Neural progenitor cell (in vitro differentiated cells): ENCODE measurements around the gene TMUB2. TPM values are rescaled to one million over a fixed set of nuclear protein-coding genes. Genes with fewer than 3 reads are reported as not detected.

Source experiments
- DNase-seq: peaks from one replicate; pipeline ENCODE4 v3.0.0-alpha.2; 2016; ENCODE audit warnings: low spot score
- H2AFZ ChIP-seq: fragments of 200-600 bp; sonication (generic); replicated peaks from 2 replicates; pipeline ENCODE4 v1.6.1; 2016; ENCODE audit warnings: antibody characterized with exemption
- H3F3A ChIP-seq: fragments of 200-600 bp; sonication (generic); 2 replicates; pipeline ENCODE4 v1.6.1; 2016; ENCODE audit warnings: antibody characterized with exemption, low read depth
- H3K27ac ChIP-seq: fragments of 200-600 bp; sonication (generic); 2 replicates; pipeline ENCODE4 v1.5.1; 2016; ENCODE audit warnings: mild to moderate bottlenecking
- H3K27me3 ChIP-seq: fragments of 200-600 bp; sonication (generic); 2 replicates; pipeline ENCODE4 v1.6.1; 2016; ENCODE audit warnings: mild to moderate bottlenecking, moderate library complexity
- H3K36me3 ChIP-seq: fragments of 200-600 bp; sonication (generic); 2 replicates; pipeline ENCODE4 v1.5.1; 2016
- H3K4me1 ChIP-seq: fragments of 200-600 bp; sonication (generic); 2 replicates; pipeline ENCODE4 v1.6.1; 2016; ENCODE audit warnings: mixed run types
- H3K4me2 ChIP-seq: fragments of 200-600 bp; sonication (generic); 2 replicates; pipeline ENCODE4 v1.6.1; 2016
- H3K4me3 ChIP-seq: fragments of 200-600 bp; sonication (generic); 2 replicates; pipeline ENCODE4 v1.5.1; 2016
- H3K79me2 ChIP-seq: fragments of 200-600 bp; sonication (generic); 2 replicates; pipeline ENCODE4 v1.6.1; 2016; ENCODE audit warnings: low read depth
- H3K9ac ChIP-seq: fragments of 200-600 bp; sonication (generic); 2 replicates; pipeline ENCODE4 v1.6.1; 2016
- H3K9me3 ChIP-seq: fragments of 200-600 bp; sonication (generic); 2 replicates; pipeline ENCODE4 v1.5.1; 2016; ENCODE audit warnings: low read depth
- H4K20me1 ChIP-seq: fragments of 200-600 bp; sonication (generic); 2 replicates; pipeline ENCODE4 v1.6.1; 2016; ENCODE audit warnings: low read depth
- H3K27ac Mint-ChIP-seq: 3 replicates; pipeline ENCODE4 v1.8.0; 2021; ENCODE audit warnings: mixed read lengths
- H3K27me3 Mint-ChIP-seq: 2 replicates; pipeline ENCODE4 v1.8.0; 2022; ENCODE audit warnings: low read depth, mild to moderate bottlenecking, inconsistent platforms, moderate library complexity, mixed read lengths; ENCODE audit not compliant: insufficient read depth
- H3K36me3 Mint-ChIP-seq: 3 replicates; pipeline ENCODE4 v1.8.0; 2021; ENCODE audit warnings: mixed read lengths
- H3K4me1 Mint-ChIP-seq: 3 replicates; pipeline ENCODE4 v1.8.0; 2021; ENCODE audit warnings: mixed read lengths
- H3K4me3 Mint-ChIP-seq: 3 replicates; pipeline ENCODE4 v1.8.0; 2021; ENCODE audit warnings: mild to moderate bottlenecking, moderate library complexity, mixed read lengths
- H3K9me3 Mint-ChIP-seq: 3 replicates; pipeline ENCODE4 v1.8.0; 2020; ENCODE audit warnings: mixed read lengths
- EZH2 ChIP-seq: fragments of 200-600 bp; sonication (generic); IDR thresholded peaks from 2 replicates; pipeline ENCODE4 v1.6.1; 2017; ENCODE audit warnings: antibody characterized with exemption, mild to moderate bottlenecking, moderate library complexity
- EZH2phosphoT487 ChIP-seq: fragments of 200-600 bp; sonication (generic); IDR thresholded peaks from 2 replicates; pipeline ENCODE4 v1.6.1; 2017; ENCODE audit warnings: antibody characterized with exemption
- total RNA-seq: library from RNA; depleted of rRNA; stranded (reverse); fragments of >200 nt; gene quantifications from 2 replicates; pipeline ENCODE4 v1.2.3, GENCODE V29; 2015; ENCODE audit warnings: low replicate concordance
- TF ChIP-seq, protein P1 (sequence below): fragments of 200-600 bp; sonication (generic); IDR thresholded peaks from 2 replicates; pipeline ENCODE4 v1.5.1; 2017; ENCODE audit warnings: antibody characterized with exemption, mild to moderate bottlenecking

The TMUB2 gene
- total RNA-seq, 1 donor from 2014 or later = 16.6 TPM

DNA sequence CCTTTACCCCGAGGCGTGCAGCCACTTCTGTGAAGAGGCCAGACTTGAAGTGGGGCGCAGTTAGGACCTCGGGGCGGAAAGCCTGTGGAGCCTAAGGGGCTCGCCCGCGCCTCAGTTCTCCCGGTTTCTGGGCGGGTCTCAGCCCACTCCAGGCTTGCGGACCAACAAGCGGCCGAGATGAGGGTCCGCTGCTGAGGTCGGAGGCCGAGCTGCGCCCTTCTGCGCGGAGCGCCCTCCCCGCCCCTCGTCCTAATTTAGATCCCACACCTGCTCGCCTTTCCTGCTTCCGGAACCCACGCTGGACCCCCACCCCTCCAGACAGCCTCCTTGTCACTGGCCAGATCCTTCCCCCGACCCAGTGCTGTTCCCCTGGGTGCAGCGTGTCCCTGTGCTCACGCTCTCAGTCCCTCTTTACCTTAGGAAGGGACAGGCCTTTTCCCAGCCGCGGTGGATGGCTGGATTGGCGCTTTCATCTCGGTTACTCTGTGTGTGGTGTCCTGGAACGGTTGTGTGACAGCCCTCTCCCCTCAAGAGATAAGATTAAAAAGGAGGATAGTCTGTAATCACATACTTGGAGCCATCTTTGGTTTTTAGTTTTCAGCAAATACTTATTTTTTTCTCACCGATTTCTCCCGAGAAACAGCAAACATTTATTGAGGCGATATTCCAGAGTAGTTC lies 13.8 kb downstream of the TMUB2 start:
- no peak for DNase-seq
- H3K27ac ChIP-seq = peak overlapping the region; percentile 75
- peak overlapping the region; percentile 87 for H3K4me3 ChIP-seq
- peaks cover 49% of the 10 kb centered on the region for H3F3A ChIP-seq
- H3K9ac ChIP-seq = peak overlapping the region; percentile 10
- peaks cover 7% of the 10 kb centered on the region for H4K20me1 ChIP-seq
- no peaks in the 10 kb centered on the region for H3K9me3 ChIP-seq
- peak overlapping the region; percentile 94 for H3K4me3 Mint-ChIP-seq
- peaks cover 26% of the 10 kb centered on the region for H3K79me2 ChIP-seq
- H2AFZ ChIP-seq = no peak overlapping the region
- H3K4me2 ChIP-seq = peak overlapping the region; percentile 87
- H3K27me3 Mint-ChIP-seq = peaks cover 10% of the 10 kb centered on the region
- H3K27me3 ChIP-seq = no peaks in the 10 kb centered on the region
- H3K9me3 Mint-ChIP-seq = no peaks in the 10 kb centered on the region
- peaks cover 7% of the 10 kb centered on the region for H3K4me1 ChIP-seq
- peaks cover 12% of the 10 kb centered on the region for H3K36me3 Mint-ChIP-seq
- H3K36me3 ChIP-seq = no peaks in the 10 kb centered on the region
- H3K27ac Mint-ChIP-seq = peak overlapping the region; percentile 81
- no peak for TF ChIP-seq EZH2phosphoT487
- H3K4me1 Mint-ChIP-seq = peaks cover 24% of the 10 kb centered on the region

DNA sequence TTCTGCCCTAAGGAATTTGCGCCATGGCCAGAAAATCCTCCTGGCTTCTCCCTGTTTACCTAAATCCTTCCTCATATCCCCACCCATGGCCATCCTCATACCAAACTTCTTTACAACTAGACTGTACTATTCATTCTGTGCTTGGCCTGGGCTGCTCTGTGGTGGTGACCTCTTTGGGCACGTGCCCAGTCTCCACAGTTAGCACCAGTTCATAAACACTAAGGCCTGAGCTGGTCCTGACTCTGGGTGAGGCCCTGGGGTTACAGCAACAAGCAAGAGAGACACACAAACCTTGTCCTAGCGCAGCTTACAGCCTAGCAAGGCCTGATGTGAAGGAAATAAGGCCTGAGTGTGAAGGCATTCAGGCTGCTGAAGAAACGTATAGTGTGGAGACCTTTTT lies 16.0 kb downstream of the TMUB2 start:
- no peak overlapping the region for H3K27ac ChIP-seq

GRCh38 chr17:44203731-44204440 lies 17.1 kb downstream of the TMUB2 start:
- H3K4me1 ChIP-seq = no peaks in the 10 kb centered on the region
- H3F3A ChIP-seq = peaks cover 48% of the 10 kb centered on the region
- H3K9me3 ChIP-seq = no peaks in the 10 kb centered on the region
- Mint-ChIP-seq H3K27ac (no peak overlapping the region), H3K4me3 (peak overlapping the region; percentile 13), H3K4me1 (peaks cover 13% of the 10 kb centered on the region), H3K9me3 (no peaks in the 10 kb centered on the region), H3K27me3 (peaks cover 10% of the 10 kb centered on the region), H3K36me3 (peaks cover 11% of the 10 kb centered on the region)
- peaks cover 3% of the 10 kb centered on the region for H3K79me2 ChIP-seq
- H3K27ac ChIP-seq = no peak overlapping the region
- H3K27me3 ChIP-seq = no peaks in the 10 kb centered on the region
- H3K9ac ChIP-seq = no peak overlapping the region
- H3K36me3 ChIP-seq = peaks cover 3% of the 10 kb centered on the region
- peaks cover 3% of the 10 kb centered on the region for H4K20me1 ChIP-seq
- no peak overlapping the region for H2AFZ ChIP-seq
- DNase-seq = peak; percentile 69
- TF ChIP-seq, protein P1, sequence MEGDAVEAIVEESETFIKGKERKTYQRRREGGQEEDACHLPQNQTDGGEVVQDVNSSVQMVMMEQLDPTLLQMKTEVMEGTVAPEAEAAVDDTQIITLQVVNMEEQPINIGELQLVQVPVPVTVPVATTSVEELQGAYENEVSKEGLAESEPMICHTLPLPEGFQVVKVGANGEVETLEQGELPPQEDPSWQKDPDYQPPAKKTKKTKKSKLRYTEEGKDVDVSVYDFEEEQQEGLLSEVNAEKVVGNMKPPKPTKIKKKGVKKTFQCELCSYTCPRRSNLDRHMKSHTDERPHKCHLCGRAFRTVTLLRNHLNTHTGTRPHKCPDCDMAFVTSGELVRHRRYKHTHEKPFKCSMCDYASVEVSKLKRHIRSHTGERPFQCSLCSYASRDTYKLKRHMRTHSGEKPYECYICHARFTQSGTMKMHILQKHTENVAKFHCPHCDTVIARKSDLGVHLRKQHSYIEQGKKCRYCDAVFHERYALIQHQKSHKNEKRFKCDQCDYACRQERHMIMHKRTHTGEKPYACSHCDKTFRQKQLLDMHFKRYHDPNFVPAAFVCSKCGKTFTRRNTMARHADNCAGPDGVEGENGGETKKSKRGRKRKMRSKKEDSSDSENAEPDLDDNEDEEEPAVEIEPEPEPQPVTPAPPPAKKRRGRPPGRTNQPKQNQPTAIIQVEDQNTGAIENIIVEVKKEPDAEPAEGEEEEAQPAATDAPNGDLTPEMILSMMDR = peak; percentile 73
- TF ChIP-seq EZH2phosphoT487 = no peak
- no peak overlapping the region for H3K4me2 ChIP-seq
- no peak overlapping the region for H3K4me3 ChIP-seq

More for the DNA sequence above, 16.0 kb downstream of the TMUB2 start:
- H3K79me2 ChIP-seq = peaks cover 14% of the 10 kb centered on the region
- no peak overlapping the region for H3K4me3 ChIP-seq
- Mint-ChIP-seq H3K27ac (no peak overlapping the region), H3K4me1 (peaks cover 20% of the 10 kb centered on the region), H3K36me3 (peaks cover 6% of the 10 kb centered on the region), H3K27me3 (peaks cover 6% of the 10 kb centered on the region), H3K9me3 (no peaks in the 10 kb centered on the region), H3K4me3 (peak overlapping the region; percentile 33)
- no peak for DNase-seq
- no peak overlapping the region for H3K4me2 ChIP-seq
- TF ChIP-seq EZH2phosphoT487 = no peak
- TF ChIP-seq, protein P1 = no peak
- TF ChIP-seq EZH2 = no peak
- H3K4me1 ChIP-seq = peaks cover 6% of the 10 kb centered on the region
- H3K9ac ChIP-seq = no peak overlapping the region
- no peaks in the 10 kb centered on the region for H3K36me3 ChIP-seq
- no peak overlapping the region for H2AFZ ChIP-seq
- H3K27me3 ChIP-seq = no peaks in the 10 kb centered on the region
- H4K20me1 ChIP-seq = peaks cover 7% of the 10 kb centered on the region
- H3F3A ChIP-seq = peaks cover 52% of the 10 kb centered on the region
- no peaks in the 10 kb centered on the region for H3K9me3 ChIP-seq
